OCI-LY3 (cell line): ENCODE results near the gene C1QTNF12.

Experiments used
- H2AFZ ChIP-seq: fragments of 200-600, 300-600 bp; shearing (Covaris generic); 2 replicates; pipeline ENCODE4 v1.6.0; 2014; ENCODE audit warnings: antibody characterized with exemption, low read depth, low read length
- H3K27ac ChIP-seq: fragments of 200-600, 300-600 bp; sonication (generic); 2 replicates; pipeline ENCODE4 v1.5.1; 2014; ENCODE audit warnings: mild to moderate bottlenecking, low read length, moderate library complexity, mixed read lengths
- H3K27me3 ChIP-seq: fragments of 200-600, 300-600 bp; sonication (generic); 2 replicates; pipeline ENCODE4 v1.6.1; 2014; ENCODE audit warnings: low read depth, low read length, mixed read lengths
- H3K36me3 ChIP-seq: fragments of 200-600, 300-600 bp; sonication (generic); replicated peaks from 2 replicates; pipeline ENCODE3; 2014; ENCODE audit warnings: low read depth, low read length, mixed read lengths
- H3K4me1 ChIP-seq: fragments of 300-600, 200-600 bp; sonication (generic); 2 replicates; pipeline ENCODE4 v1.6.1; 2014; ENCODE audit warnings: low read length, mixed read lengths
- H3K4me2 ChIP-seq: fragments of 200-600, 300-600 bp; sonication (generic); 2 replicates; pipeline ENCODE4 v1.6.1; 2014; ENCODE audit warnings: low read length, mixed read lengths
- H3K4me3 ChIP-seq: fragments of 300-600, 200-600 bp; sonication (generic); 2 replicates; pipeline ENCODE4 v1.5.1; 2014; ENCODE audit warnings: antibody characterized with exemption, mild to moderate bottlenecking, low read length, moderate library complexity
- H3K79me2 ChIP-seq: fragments of 300-600, 200-600 bp; shearing (Covaris generic); 2 replicates; pipeline ENCODE4 v1.6.1; 2014; ENCODE audit warnings: mild to moderate bottlenecking, low read length, mixed read lengths
- H3K9ac ChIP-seq: fragments of 300-600, 200-600 bp; shearing (Covaris generic); 2 replicates; pipeline ENCODE4 v1.6.0; 2014; ENCODE audit warnings: mild to moderate bottlenecking, low read length, moderate library complexity
- H3K9me3 ChIP-seq: fragments of 200-600, 300-600 bp; shearing (Covaris generic); 2 replicates; pipeline ENCODE4 v1.6.1; 2014; ENCODE audit warnings: low read length, mixed read lengths; ENCODE audit not compliant: insufficient read depth
- H4K20me1 ChIP-seq: fragments of 200-600, 300-600 bp; sonication (generic); 2 replicates; pipeline ENCODE4 v1.6.1; 2016; ENCODE audit warnings: low read length, mixed read lengths; ENCODE audit not compliant: insufficient read depth
- EZH2phosphoT487 ChIP-seq: fragments of 200-600 bp; shearing (Covaris generic); IDR thresholded peaks from 2 replicates; pipeline ENCODE4 v1.6.1; 2018; ENCODE audit warnings: antibody characterized with exemption, mixed run types, low read depth
- TF ChIP-seq, protein P1 (sequence below): fragments of 200-600, 300-600 bp; sonication (generic); IDR thresholded peaks from 2 replicates; pipeline ENCODE4 v1.5.1; 2014; ENCODE audit warnings: antibody characterized with exemption, low read length, low read depth

C1QTNF12 gene

DNA sequence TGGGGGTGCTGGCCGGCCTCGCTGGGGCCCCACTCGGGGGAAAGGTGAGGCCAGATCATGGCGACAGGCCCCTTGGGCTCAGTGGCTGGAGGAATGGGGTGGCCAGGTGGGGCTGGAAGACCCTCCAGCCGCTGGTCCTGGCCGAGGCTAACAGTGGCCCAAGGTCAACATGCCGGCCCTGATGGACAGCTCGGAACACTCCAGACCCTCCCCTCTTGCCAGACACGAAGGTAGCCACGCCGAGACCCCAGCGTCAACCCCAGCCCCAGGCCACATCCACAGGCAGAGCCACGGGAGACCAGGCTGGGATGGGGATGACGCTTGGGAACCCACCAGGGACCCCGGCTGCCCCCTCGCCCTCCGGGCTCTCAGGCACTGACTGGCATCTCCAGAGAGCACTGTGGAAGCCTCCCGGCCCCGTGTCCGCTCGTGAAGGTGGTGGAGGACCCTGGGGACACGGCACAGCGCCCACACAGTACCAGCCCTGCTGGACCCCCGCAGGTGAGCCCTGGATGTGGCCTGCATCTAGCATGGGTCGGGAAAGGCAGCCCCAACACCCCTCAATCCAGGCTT is 905 bp upstream of the C1QTNF12 start:
- Histone ChIP-seq H3K4me1 (peaks cover 16% of the 10 kb centered on the region), H3K27me3 (no peaks in the 10 kb centered on the region), H3K9me3 (no peaks in the 10 kb centered on the region), H4K20me1 (0 out of 2 replicates have a peak, but pooled peaks cover 6% of the 10 kb centered on the region), H3K79me2 (no peaks in the 10 kb centered on the region), H2AFZ (no peak overlapping the region), H3K4me3 (no peak overlapping the region), H3K36me3 (no peaks in the 10 kb centered on the region), H3K4me2 (no peak overlapping the region), H3K9ac (no peak overlapping the region), H3K27ac (no peak overlapping the region)
- TF ChIP-seq, protein P1, sequence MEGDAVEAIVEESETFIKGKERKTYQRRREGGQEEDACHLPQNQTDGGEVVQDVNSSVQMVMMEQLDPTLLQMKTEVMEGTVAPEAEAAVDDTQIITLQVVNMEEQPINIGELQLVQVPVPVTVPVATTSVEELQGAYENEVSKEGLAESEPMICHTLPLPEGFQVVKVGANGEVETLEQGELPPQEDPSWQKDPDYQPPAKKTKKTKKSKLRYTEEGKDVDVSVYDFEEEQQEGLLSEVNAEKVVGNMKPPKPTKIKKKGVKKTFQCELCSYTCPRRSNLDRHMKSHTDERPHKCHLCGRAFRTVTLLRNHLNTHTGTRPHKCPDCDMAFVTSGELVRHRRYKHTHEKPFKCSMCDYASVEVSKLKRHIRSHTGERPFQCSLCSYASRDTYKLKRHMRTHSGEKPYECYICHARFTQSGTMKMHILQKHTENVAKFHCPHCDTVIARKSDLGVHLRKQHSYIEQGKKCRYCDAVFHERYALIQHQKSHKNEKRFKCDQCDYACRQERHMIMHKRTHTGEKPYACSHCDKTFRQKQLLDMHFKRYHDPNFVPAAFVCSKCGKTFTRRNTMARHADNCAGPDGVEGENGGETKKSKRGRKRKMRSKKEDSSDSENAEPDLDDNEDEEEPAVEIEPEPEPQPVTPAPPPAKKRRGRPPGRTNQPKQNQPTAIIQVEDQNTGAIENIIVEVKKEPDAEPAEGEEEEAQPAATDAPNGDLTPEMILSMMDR, result no peak
- TF ChIP-seq EZH2phosphoT487, result no peak

DNA sequence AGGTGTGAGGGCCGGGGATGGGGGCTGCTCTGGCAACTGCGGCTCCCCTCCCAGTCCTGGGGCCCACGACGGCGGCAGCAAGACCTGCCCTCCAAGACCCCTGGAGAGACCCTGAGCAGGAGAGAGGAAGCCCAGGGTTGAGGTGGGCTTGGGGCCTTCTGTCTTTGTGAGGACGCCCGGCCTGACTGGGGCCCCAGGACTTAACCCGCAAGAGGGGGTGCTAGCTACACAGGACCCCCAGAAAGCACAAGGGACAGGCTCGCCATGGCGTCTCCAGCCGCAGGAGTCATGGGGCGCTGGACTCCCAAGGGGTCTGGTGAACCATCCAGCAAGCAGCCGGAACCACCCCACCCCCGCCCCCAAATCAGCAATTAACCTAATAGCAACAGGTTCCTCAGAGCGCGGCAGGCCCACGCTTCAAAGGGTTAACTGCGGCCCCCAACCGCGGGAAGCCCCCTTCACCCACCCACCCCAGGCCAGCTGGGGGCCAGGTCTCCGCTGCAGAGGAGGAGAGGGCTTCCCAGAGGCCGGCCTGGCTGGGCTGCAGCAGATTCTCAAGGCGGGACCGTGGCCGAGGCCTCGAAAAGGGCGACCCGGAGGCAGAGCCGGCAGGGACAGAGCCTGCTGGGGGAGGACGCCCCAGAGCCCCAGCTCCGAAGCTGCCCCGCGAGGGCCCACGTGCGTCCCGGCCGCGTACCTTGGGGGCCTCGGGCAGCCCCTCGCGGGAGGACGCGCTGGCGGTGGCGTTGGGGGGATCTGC is 525 bp downstream of the C1QTNF12 start:
- no peak overlapping the region for H3K4me3 ChIP-seq
- H4K20me1 ChIP-seq, result 0 out of 2 replicates have a peak, but pooled peaks cover 5% of the 10 kb centered on the region
- TF ChIP-seq EZH2phosphoT487, result no peak
- TF ChIP-seq, protein P1, result no peak
- H3K4me2 ChIP-seq, result no peak overlapping the region
- H3K27ac ChIP-seq, result no peak overlapping the region
- H3K4me1 ChIP-seq, result peaks cover 14% of the 10 kb centered on the region
- no peaks in the 10 kb centered on the region for H3K27me3 ChIP-seq
- no peaks in the 10 kb centered on the region for H3K9me3 ChIP-seq
- no peak overlapping the region for H2AFZ ChIP-seq
- no peak overlapping the region for H3K9ac ChIP-seq
- no peaks in the 10 kb centered on the region for H3K79me2 ChIP-seq
- no peaks in the 10 kb centered on the region for H3K36me3 ChIP-seq

DNA sequence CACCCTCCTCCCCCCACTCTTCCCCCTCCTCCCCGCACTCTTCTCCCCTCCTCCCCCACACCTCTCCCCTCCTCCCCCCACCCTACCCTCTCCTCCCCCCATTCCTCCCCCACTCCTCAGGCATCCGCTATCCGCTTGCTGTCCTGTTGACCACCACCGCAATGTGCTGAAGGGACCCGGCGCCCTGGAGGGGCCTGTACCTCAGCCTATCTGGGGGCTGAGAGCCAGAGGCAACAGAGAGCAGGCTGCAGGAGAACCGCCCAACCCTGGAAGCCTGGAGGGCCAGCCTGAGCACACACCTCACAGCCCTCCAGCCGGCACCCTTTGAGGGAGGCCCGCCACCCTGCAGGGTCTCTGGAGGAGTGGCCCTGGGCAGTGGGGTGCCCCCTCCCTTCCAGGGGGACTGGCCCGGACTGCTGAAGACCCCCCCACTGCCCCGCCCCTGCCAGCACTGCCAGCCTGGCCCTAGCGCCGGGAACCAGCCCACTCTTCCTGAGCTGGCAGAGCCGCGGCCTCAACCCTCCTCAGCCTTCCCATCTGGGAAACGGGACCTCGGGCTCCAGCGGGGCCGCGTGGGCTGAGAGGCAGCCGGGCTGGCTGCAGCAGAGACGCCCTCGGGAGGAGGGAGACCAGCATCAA is 1.2 kb downstream of the C1QTNF12 start:
- Histone ChIP-seq H4K20me1 (no peaks in the 10 kb centered on the region), H3K79me2 (no peaks in the 10 kb centered on the region), H3K4me1 (peaks cover 7% of the 10 kb centered on the region), H3K9ac (no peak overlapping the region), H3K9me3 (no peaks in the 10 kb centered on the region), H3K4me2 (no peak overlapping the region), H3K27me3 (no peaks in the 10 kb centered on the region), H2AFZ (no peak overlapping the region), H3K27ac (no peak overlapping the region), H3K36me3 (no peaks in the 10 kb centered on the region), H3K4me3 (no peak overlapping the region)
- TF ChIP-seq EZH2phosphoT487, result no peak
- TF ChIP-seq, protein P1, result no peak

DNA sequence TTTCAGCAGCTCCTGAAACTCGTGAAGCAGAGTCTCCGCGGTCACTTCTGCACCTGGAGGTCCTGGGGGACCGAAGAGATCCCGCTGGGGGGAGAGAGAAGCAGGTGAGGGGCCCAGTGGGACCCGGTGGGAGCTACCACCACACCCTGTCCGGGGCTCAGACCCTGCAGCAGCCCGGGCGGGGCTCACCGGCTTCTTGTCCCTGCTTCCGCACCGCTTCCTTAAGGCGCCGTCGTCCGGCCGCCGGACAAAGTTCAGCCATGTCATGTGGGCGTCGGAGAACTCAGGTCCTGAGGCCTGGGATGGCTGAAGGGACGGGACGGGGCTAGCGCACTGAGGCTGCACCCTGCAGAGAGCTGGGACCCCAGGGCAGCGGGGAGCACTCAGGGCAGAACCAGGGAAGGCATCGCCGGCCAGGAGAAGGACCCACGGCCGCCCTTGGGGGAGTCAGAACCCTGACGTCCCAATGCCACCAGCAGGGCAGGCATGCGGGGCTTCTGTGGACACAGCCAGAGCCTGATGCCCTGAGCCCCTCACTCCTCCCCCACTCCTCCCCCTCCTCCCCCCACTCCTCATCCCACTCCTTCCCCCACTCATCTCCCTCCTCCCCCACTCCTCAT is 2.2 kb downstream of the C1QTNF12 start:
- Histone ChIP-seq H3K27me3 (0 out of 2 replicates have a peak, but pooled peaks cover 3% of the 10 kb centered on the region), H3K4me2 (no peak overlapping the region), H2AFZ (no peak overlapping the region), H3K9ac (no peak overlapping the region), H4K20me1 (no peaks in the 10 kb centered on the region), H3K27ac (no peak overlapping the region), H3K36me3 (no peaks in the 10 kb centered on the region), H3K4me1 (no peaks in the 10 kb centered on the region), H3K79me2 (no peaks in the 10 kb centered on the region), H3K9me3 (no peaks in the 10 kb centered on the region), H3K4me3 (no peak overlapping the region)
- no peak for TF ChIP-seq EZH2phosphoT487
- TF ChIP-seq, protein P1, result no peak
